ENCODE results near the gene TMEM185A.
"Not testable (repeated sequence)": the region's sequence is repeated elsewhere in the genome, so short reads cannot be mapped to it uniquely, and the experiment has no call there.

Gene TMEM185A

GRCh38 chrX:149626829-149627228 is 4.8 kb downstream of the TMEM185A start:
- DNase-seq (ENCODE audit: low read depth): not testable (repeated sequence)

- DNase-seq (ENCODE audit: low read depth): not testable (repeated sequence)
Observed at GRCh38 chrX:149619662-149620061, 11.9 kb downstream of the TMEM185A start.

GRCh38 chrX:149618871-149619270 is 12.7 kb downstream of the TMEM185A start:
- no peak for DNase-seq (ENCODE audit: low read depth)

GRCh38 chrX:149611623-149612175 is 19.9 kb downstream of the TMEM185A start:
- DNase-seq (ENCODE audit: low read depth): no peak

GRCh38 chrX:149610511-149610910 is 21.1 kb downstream of the TMEM185A start:
- DNase-seq (ENCODE audit: low read depth): no peak

GRCh38 chrX:149607699-149608098 is 23.9 kb downstream of the TMEM185A start:
- no peak for DNase-seq (ENCODE audit: low read depth)

- DNase-seq (ENCODE audit: low read depth): not testable (repeated sequence)
Observed at GRCh38 chrX:149605248-149605885, 26.2 kb downstream of the TMEM185A start.

GRCh38 chrX:149598603-149599002 is 33.0 kb downstream of the TMEM185A start:
- DNase-seq (ENCODE audit: low read depth): not testable (repeated sequence)

- not testable (repeated sequence) for DNase-seq (ENCODE audit: low read depth)
Observed at GRCh38 chrX:149595943-149596342, 35.6 kb downstream of the TMEM185A start.

- not testable (repeated sequence) for DNase-seq (ENCODE audit: low read depth)
Observed at GRCh38 chrX:149595214-149595613, 36.4 kb downstream of the TMEM185A start, which contains the start of gene HSFX2. TSS of gene HSFX2 (minus strand) at chrX:149595314. CDS start at chrX:149594700, 614 bp downstream.

- not testable (repeated sequence) for DNase-seq (ENCODE audit: low read depth)
Observed at GRCh38 chrX:149590993-149591392, 40.6 kb downstream of the TMEM185A start.

GRCh38 chrX:149587359-149587758 is 44.2 kb downstream of the TMEM185A start, which contains the start of gene MAGEA9B:
TSS of gene MAGEA9B (minus strand) at chrX:149587459. CDS start at chrX:149583179, 4,280 bp downstream.
- DNase-seq (ENCODE audit: low read depth): not testable (repeated sequence)

- not testable (repeated sequence) for DNase-seq (ENCODE audit: low read depth)
Observed at GRCh38 chrX:149585631-149586030, 46.0 kb downstream of the TMEM185A start.

GRCh38 chrX:149573456-149573855 is 58.1 kb downstream of the TMEM185A start:
- DNase-seq (ENCODE audit: low read depth): not testable (repeated sequence)

- DNase-seq (ENCODE audit: low read depth): no peak
Observed at GRCh38 chrX:149572743-149573142, 58.8 kb downstream of the TMEM185A start.

- no peak for DNase-seq (ENCODE audit: low read depth)
Observed at GRCh38 chrX:149571770-149572169, 59.8 kb downstream of the TMEM185A start.

- peak; percentile 92 for DNase-seq (ENCODE audit: low read depth)
Observed at GRCh38 chrX:149570668-149571067, 60.9 kb downstream of the TMEM185A start.

- no peak for DNase-seq (ENCODE audit: low read depth)
Observed at GRCh38 chrX:149569770-149570169, 61.8 kb downstream of the TMEM185A start.

- DNase-seq (ENCODE audit: low read depth): no peak
Observed at GRCh38 chrX:149568701-149569296, 62.8 kb downstream of the TMEM185A start.

GRCh38 chrX:149567621-149568417 is 63.8 kb downstream of the TMEM185A start:
- DNase-seq (ENCODE audit: low read depth): no peak

GRCh38 chrX:149563359-149563758 is 68.2 kb downstream of the TMEM185A start:
- DNase-seq (ENCODE audit: low read depth): no peak

GRCh38 chrX:149555251-149555650 is 76.3 kb downstream of the TMEM185A start:
- DNase-seq (ENCODE audit: low read depth): not testable (repeated sequence)

Data from iris pigment epithelial cell (primary cell).